GM12891 (cell line): Measurements from ENCODE around the gene TEX9.

ENCODE experiments used
- POLR2A ChIP-seq: IDR thresholded peaks from 2 replicates; pipeline ENCODE4 v1.6.1; 2011; ENCODE audit warnings: low read depth, low read length, control low read depth
- POLR2AphosphoS5 ChIP-seq: IDR thresholded peaks from 2 replicates; pipeline ENCODE4 v1.6.1; 2011; ENCODE audit warnings: low read depth, low read length, control low read depth
- TAF1 ChIP-seq: IDR thresholded peaks from 2 replicates; pipeline ENCODE4 v1.6.1; 2011; ENCODE audit warnings: low read depth, low read length, control low read depth

- no peak for TF ChIP-seq POLR2AphosphoS5
- no peak for TF ChIP-seq TAF1
- TF ChIP-seq POLR2A = no peak
These were observed 13.2 kb upstream of the TEX9 start for GRCh38 chr15:56351957-56352506.
